Astrocyte of the spinal cord (primary cell): Measurements from ENCODE around the gene MBNL1.
"Not testable (repeated sequence)": the region's sequence is repeated elsewhere in the genome, so short reads cannot be mapped to it uniquely, and the experiment has no call there.

Source experiments
- DNase-seq: peaks from one replicate; pipeline ENCODE4 v3.0.0; 2011; ENCODE audit warnings: low read depth, low spot score
- H3K4me3 ChIP-seq: 2 replicates; pipeline ENCODE4 v1.5.1; 2011; ENCODE audit warnings: low read depth, mild to moderate bottlenecking, low read length, moderate library complexity
- in situ Hi-C: cut with HindIII; loops from 2 replicates; pipeline ENCODE4 v1.10.0; 2017; ENCODE audit warnings: low sequenced_read_pairs
- TF ChIP-seq, protein P1 (sequence below): IDR thresholded peaks from 2 replicates; pipeline ENCODE4 v1.5.1; 2012; ENCODE audit warnings: low read depth, mild to moderate bottlenecking, low read length, inconsistent platforms

The MBNL1 gene

DNA sequence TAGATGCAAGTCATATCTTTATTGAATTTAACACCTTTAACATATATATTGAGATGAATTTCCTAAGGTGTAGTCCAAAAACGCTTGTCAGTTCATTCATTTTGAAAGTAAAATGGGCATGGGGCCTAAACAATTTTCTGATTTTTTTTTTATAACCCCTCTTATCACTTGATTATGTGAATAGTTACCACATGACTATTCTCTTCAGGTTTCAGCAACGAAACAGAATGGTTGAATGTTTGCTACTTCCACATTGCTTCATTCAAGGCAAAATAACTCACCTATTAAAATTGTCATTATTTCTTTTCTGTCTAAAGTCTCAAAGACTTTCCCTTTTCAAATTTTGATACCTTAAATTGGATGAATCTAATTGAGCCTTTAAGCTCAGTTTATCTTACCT is 96.4 kb downstream of the MBNL1 start:
- TF ChIP-seq, protein P1, sequence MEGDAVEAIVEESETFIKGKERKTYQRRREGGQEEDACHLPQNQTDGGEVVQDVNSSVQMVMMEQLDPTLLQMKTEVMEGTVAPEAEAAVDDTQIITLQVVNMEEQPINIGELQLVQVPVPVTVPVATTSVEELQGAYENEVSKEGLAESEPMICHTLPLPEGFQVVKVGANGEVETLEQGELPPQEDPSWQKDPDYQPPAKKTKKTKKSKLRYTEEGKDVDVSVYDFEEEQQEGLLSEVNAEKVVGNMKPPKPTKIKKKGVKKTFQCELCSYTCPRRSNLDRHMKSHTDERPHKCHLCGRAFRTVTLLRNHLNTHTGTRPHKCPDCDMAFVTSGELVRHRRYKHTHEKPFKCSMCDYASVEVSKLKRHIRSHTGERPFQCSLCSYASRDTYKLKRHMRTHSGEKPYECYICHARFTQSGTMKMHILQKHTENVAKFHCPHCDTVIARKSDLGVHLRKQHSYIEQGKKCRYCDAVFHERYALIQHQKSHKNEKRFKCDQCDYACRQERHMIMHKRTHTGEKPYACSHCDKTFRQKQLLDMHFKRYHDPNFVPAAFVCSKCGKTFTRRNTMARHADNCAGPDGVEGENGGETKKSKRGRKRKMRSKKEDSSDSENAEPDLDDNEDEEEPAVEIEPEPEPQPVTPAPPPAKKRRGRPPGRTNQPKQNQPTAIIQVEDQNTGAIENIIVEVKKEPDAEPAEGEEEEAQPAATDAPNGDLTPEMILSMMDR = no peak
- H3K4me3 ChIP-seq = no peak overlapping the region
- in situ Hi-C loops = no loop called here
- no peak for DNase-seq

DNA sequence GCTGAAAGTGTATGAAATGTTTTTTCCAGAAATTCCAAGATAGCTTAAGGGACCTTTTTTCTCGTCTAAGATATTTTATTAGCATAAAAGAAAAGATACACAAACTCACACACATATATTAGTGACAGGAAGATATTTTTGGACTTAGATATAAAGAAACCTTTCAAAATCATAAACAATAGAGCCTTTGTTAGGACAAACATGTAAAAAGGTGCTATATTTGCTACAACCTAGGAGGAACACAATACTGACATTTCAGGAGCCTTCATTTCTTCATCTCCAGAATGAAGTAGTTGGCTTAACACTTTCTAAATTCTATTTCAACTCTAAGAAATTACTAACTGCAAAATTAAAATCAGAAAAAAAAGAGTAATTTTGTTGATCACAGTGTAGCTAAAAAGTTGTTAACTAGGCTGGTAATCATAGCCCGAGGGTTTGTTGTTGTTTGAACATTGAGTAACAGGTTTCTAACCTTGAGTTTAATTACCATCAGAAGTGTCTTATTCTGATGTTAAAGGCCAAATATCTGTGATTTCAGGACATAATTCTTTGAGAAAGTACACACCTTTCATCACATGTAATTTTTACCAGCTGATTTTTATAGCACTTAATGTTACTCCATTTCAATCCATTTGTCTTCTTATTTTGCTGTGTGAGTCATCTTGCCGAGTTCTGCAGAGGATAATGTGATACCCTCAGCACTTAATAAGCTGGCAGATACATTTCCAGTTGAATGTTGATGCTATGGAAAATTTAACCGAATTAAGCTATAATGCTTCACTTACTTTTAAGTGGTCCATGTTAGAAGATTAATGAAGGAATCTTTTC is 97.3 kb downstream of the MBNL1 start:
- TF ChIP-seq, protein P1 = no peak
- peak; percentile 53 for DNase-seq
- H3K4me3 ChIP-seq = no peak overlapping the region
- in situ Hi-C loops = no loop called here

DNA sequence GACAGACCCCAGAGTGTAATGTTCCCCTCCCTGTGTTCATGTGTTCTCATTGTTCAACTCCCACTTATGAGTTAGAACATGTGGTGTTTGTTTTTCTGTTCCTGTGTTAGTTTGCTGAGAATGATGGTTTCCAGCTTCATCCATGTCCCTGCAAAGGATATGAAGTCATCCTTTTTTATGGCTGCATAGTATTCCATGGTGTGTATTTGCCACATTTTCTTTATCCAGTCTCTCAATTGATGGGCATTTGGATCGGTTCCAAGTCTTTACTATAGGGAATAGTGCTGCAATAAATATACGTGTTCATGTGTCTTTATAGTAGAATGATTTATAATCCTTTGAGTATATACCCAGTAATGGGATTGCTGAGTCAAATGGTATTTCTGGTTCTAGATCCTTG is 98.5 kb downstream of the MBNL1 start:
- DNase-seq, in situ Hi-C loops, H3K4me3 ChIP-seq: not testable (repeated sequence)

DNA sequence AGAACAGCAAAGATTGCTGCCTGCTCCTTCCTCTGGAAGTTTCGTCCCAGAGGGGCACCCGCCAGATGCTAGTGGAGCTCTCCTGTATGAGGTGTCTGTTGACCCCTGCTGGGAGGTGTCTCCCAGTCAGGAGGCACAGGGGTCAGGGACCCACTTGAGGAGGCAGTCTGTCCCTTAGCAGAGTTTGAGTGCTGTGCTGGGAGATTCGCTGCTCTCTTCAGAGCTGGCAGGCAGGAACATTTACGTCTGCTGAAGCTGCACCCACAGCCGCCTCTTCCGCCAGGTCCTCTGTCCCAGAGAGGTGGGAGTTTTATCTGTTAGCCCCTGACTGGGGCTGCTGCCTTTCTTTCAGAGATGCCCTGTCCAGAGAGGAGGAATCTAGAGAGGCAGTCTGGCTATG is 103.9 kb downstream of the MBNL1 start:
- H3K4me3 ChIP-seq, in situ Hi-C loops, DNase-seq: not testable (repeated sequence)

DNA sequence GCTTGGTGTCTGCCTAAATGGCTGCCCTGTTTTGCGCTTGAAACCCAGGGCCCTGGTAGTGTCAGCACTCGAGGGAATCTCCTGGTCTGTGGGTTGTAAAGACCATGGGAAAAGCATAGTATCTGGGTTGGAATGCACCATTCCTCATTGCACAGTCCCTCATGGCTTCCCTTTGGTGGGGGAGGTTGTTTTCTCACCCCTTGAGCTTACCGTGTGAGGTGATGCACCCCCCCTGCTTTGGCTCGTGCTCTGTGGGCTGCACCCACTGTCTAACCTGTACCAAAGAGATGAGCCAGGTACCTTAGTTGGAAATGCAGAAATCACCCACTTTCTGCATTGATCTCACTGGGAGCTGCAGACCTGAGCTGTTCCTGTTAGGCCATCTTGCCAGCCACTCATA is 104.7 kb downstream of the MBNL1 start:
- in situ Hi-C loops = no loop called here
- H3K4me3 ChIP-seq = no peak overlapping the region
- TF ChIP-seq, protein P1 = no peak
- no peak for DNase-seq

DNA sequence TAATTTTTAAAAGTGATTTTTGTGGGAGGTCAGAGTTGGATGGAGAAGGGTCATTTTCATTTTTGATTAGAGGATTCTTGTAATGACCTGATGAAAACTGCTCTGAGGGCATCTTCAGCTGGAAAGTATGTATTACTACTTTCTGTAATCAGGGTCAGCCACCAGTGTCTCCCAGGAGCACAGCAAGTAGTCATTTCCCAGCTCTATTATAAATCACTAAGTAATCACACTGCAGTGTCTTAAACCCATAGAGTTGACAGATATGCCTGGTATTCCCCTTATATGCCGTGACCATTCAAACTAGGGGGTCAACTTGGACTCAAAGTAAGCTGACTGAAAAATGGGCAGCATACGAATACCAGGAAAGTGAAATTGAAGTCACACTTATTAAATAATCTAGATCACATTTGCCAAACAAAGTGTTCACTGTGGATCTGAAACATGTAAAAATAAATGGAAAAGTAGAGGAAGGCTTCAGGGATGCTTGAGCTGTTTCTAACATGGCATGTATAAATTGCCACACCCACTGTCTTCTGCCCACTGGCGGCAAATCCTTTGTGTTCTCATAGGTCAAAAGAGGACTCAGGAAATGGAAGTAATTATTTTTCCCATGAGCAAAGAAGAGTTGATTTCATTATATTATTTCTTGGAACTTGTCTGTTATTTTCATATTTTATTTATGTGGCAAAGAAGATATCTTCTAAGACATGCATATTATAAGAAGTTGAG is 105.7 kb downstream of the MBNL1 start:
- no peak for DNase-seq
- no peak overlapping the region for H3K4me3 ChIP-seq
- in situ Hi-C loops = no loop called here
- TF ChIP-seq, protein P1 = no peak

DNA sequence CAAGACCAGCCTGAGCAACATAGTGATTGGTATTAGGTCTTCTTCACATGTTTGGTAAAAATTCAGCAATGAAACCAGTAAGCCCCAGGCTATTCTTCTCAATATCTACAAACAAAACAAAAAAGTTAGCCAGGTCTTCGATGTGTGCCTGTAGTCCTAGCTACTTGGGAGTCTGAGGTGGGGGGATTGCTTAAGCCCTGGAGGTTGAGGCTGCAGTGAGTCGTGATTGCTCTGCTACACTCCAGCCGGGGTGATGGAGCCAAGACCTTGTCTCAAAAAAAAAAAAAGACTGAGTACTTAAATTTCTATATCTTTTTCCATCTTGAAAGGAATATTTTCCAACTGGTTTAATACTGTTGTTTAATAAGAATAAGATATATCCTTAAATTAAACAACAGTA is 106.8 kb downstream of the MBNL1 start:
- DNase-seq = no peak
- H3K4me3 ChIP-seq = no peak overlapping the region
- in situ Hi-C loops = no loop called here
- TF ChIP-seq, protein P1 = no peak
